PFSK-1 (cell line): Measurements from ENCODE around the gene SPECC1.

Experiments
- FOXP2 ChIP-seq: optimal IDR thresholded peaks from 2 replicates; pipeline ENCODE3; 2011; ENCODE audit warnings: borderline replicate concordance, control low read depth, inconsistent platforms; ENCODE audit not compliant: insufficient read depth; ENCODE audit errors: extremely low read length, extremely low read depth
- POLR2AphosphoS5 ChIP-seq: IDR thresholded peaks from 2 replicates; pipeline ENCODE4 v1.6.1; 2012; ENCODE audit warnings: low read depth, mild to moderate bottlenecking, control low read depth, low read length, moderate library complexity
- SIN3A ChIP-seq: IDR thresholded peaks from 2 replicates; pipeline ENCODE4 v1.6.1; 2012; ENCODE audit warnings: mild to moderate bottlenecking, low read length, moderate library complexity, borderline replicate concordance; ENCODE audit not compliant: insufficient read depth
- TAF1 ChIP-seq: IDR thresholded peaks from 2 replicates; pipeline ENCODE4 v1.6.1; 2012; ENCODE audit warnings: low read length, control low read depth, borderline replicate concordance; ENCODE audit not compliant: insufficient read depth
- TF ChIP-seq, protein P1 (sequence below), 2 experiments: IDR thresholded peaks; 2 replicates each; pipeline versions ENCODE4 v1.6.1 to v1.8.0; 2011 to 2012; ENCODE audit warnings: low read depth in 2 of 2, low read length in 2 of 2, control low read depth in 1 of 2, inconsistent platforms in 1 of 2, mild to moderate bottlenecking in 1 of 2, moderate library complexity in 1 of 2; ENCODE audit not compliant: insufficient read depth in 1 of 2

DNA sequence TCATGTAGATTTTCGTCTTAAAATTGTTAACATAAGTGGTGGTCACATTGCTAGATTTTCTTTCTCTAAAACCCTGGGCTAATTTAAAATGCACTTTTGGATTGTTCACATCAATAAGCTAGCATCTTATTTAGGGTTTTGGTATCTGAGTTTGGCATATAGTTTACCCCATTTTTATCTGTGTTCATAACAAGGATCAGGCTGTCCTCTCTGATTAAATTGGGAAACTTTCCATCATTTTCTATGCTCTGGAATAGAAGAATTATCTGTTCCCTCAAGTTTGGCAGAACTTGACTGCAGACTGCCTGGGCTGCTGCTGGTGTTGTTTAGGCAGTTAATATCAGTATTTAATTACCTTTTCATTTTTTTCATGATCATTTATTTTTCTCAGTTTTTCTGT lies 1.8 kb downstream of the SPECC1 start:
- TF ChIP-seq, protein P1, sequence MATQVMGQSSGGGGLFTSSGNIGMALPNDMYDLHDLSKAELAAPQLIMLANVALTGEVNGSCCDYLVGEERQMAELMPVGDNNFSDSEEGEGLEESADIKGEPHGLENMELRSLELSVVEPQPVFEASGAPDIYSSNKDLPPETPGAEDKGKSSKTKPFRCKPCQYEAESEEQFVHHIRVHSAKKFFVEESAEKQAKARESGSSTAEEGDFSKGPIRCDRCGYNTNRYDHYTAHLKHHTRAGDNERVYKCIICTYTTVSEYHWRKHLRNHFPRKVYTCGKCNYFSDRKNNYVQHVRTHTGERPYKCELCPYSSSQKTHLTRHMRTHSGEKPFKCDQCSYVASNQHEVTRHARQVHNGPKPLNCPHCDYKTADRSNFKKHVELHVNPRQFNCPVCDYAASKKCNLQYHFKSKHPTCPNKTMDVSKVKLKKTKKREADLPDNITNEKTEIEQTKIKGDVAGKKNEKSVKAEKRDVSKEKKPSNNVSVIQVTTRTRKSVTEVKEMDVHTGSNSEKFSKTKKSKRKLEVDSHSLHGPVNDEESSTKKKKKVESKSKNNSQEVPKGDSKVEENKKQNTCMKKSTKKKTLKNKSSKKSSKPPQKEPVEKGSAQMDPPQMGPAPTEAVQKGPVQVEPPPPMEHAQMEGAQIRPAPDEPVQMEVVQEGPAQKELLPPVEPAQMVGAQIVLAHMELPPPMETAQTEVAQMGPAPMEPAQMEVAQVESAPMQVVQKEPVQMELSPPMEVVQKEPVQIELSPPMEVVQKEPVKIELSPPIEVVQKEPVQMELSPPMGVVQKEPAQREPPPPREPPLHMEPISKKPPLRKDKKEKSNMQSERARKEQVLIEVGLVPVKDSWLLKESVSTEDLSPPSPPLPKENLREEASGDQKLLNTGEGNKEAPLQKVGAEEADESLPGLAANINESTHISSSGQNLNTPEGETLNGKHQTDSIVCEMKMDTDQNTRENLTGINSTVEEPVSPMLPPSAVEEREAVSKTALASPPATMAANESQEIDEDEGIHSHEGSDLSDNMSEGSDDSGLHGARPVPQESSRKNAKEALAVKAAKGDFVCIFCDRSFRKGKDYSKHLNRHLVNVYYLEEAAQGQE (IDR thresholded peaks at IDR 0.05; ENCODE audit: insufficient read depth in 1 of 2, low read depth in 2 of 2, low read length in 2 of 2) = no peak
- TF ChIP-seq POLR2AphosphoS5 (no peak), TAF1 (no peak), SIN3A (no peak), FOXP2 (no peak)
